H9 (cell line): ENCODE measurements around the gene LCN2. TPM values are rescaled to one million over a fixed set of nuclear protein-coding genes. Genes with fewer than 3 reads are reported as not detected.

Experiments used
- DNase-seq: peaks from one replicate; pipeline ENCODE4 v3.0.0-alpha.2; 2017
- H2AFZ ChIP-seq: one replicate; pipeline ENCODE4 v1.6.1; 2013; ENCODE audit warnings: mild to moderate bottlenecking, low read length, control low read depth, moderate library complexity
- H2AK5ac ChIP-seq: 2 replicates; pipeline ENCODE4 v1.6.1; 2013; ENCODE audit warnings: low read length, control low read depth, mixed read lengths; ENCODE audit not compliant: insufficient read length
- H2BK120ac ChIP-seq: one replicate; pipeline ENCODE4 v1.6.1; 2013; ENCODE audit warnings: low read depth, mild to moderate bottlenecking, low read length, control low read depth, inconsistent platforms; ENCODE audit not compliant: poor library complexity, severe bottlenecking
- H2BK12ac ChIP-seq: 2 replicates; pipeline ENCODE4 v1.6.1; 2013; ENCODE audit warnings: low read length, control low read depth, mixed read lengths, low read depth; ENCODE audit not compliant: insufficient read length
- H2BK15ac ChIP-seq: 2 replicates; pipeline ENCODE4 v1.6.1; 2013; ENCODE audit warnings: low read depth, low read length, control low read depth
- H2BK20ac ChIP-seq: one replicate; pipeline ENCODE4 v1.6.1; 2013; ENCODE audit warnings: low read depth, mild to moderate bottlenecking, low read length, control low read depth, inconsistent platforms; ENCODE audit not compliant: poor library complexity, severe bottlenecking
- H2BK5ac ChIP-seq: 2 replicates; pipeline ENCODE4 v1.6.1; 2013; ENCODE audit warnings: low read length, control low read depth, mixed read lengths; ENCODE audit not compliant: insufficient read length
- H3K14ac ChIP-seq: 2 replicates; pipeline ENCODE4 v1.6.1; 2013; ENCODE audit warnings: low read length, control low read depth; ENCODE audit not compliant: insufficient read depth
- H3K18ac ChIP-seq: 2 replicates; pipeline ENCODE4 v1.6.1; 2013; ENCODE audit warnings: low read depth, mild to moderate bottlenecking, mixed read lengths, low read length, control low read depth; ENCODE audit not compliant: insufficient read length
- H3K23ac ChIP-seq: 2 replicates; pipeline ENCODE4 v1.6.1; 2013; ENCODE audit warnings: low read length, control low read depth, mixed read lengths, low read depth; ENCODE audit not compliant: insufficient read length
- H3K23me2 ChIP-seq: 2 replicates; pipeline ENCODE4 v1.6.1; 2013; ENCODE audit warnings: low read depth, mild to moderate bottlenecking, mixed read lengths, low read length, control low read depth; ENCODE audit not compliant: insufficient read length, poor library complexity, severe bottlenecking
- H3K27ac ChIP-seq: 2 replicates; pipeline ENCODE4 v1.5.1; 2013; ENCODE audit warnings: low read length, control low read depth, mixed read lengths, low read depth; ENCODE audit not compliant: insufficient read length
- H3K27me3 ChIP-seq: 2 replicates; pipeline ENCODE4 v1.6.1; 2013; ENCODE audit warnings: low read length, control low read depth, inconsistent platforms; ENCODE audit not compliant: insufficient read depth
- H3K4ac ChIP-seq: 2 replicates; pipeline ENCODE4 v1.6.1; 2013; ENCODE audit warnings: low read depth, mild to moderate bottlenecking, control low read depth, inconsistent platforms, low read length, moderate library complexity
- H3K4me1 ChIP-seq: 2 replicates; pipeline ENCODE4 v1.6.1; 2013; ENCODE audit warnings: low read length, control low read depth, inconsistent platforms; ENCODE audit not compliant: insufficient read depth
- H3K4me2 ChIP-seq: 2 replicates; pipeline ENCODE4 v1.6.1; 2013; ENCODE audit warnings: low read length, control low read depth, mixed read lengths; ENCODE audit not compliant: insufficient read length, insufficient read depth
- H3K56ac ChIP-seq: 2 replicates; pipeline ENCODE4 v1.6.1; 2013; ENCODE audit warnings: low read depth, mild to moderate bottlenecking, mixed read lengths, low read length, control low read depth; ENCODE audit not compliant: insufficient read length
- H3K79me1 ChIP-seq: 2 replicates; pipeline ENCODE4 v1.6.1; 2013; ENCODE audit warnings: low read depth, mild to moderate bottlenecking, moderate library complexity, low read length, control low read depth, inconsistent platforms; ENCODE audit not compliant: insufficient read depth, poor library complexity, severe bottlenecking
- H3K79me2 ChIP-seq: 2 replicates; pipeline ENCODE4 v1.6.1; 2013; ENCODE audit warnings: low read length, control low read depth, inconsistent platforms; ENCODE audit not compliant: insufficient read depth
- H3K9ac ChIP-seq: 2 replicates; pipeline ENCODE4 v1.6.1; 2013; ENCODE audit warnings: low read length, control low read depth, mixed read lengths; ENCODE audit not compliant: insufficient read length; ENCODE audit errors: extremely low read depth
- H3K9me3 ChIP-seq: one replicate; pipeline ENCODE4 v1.6.1; 2013; ENCODE audit warnings: low read depth, low read length, inconsistent platforms; ENCODE audit not compliant: control insufficient read depth
- H3T11ph ChIP-seq: one replicate; pipeline ENCODE4 v1.6.1; 2013; ENCODE audit warnings: mild to moderate bottlenecking, low read length, control low read depth, inconsistent platforms
- H4K20me1 ChIP-seq: one replicate; pipeline ENCODE4 v1.6.1; 2013; ENCODE audit not compliant: control insufficient read depth, insufficient read length, insufficient read depth
- H4K5ac ChIP-seq: 2 replicates; pipeline ENCODE4 v1.6.1; 2013; ENCODE audit warnings: low read depth, mild to moderate bottlenecking, mixed read lengths, low read length, control low read depth; ENCODE audit not compliant: insufficient read length
- H4K8ac ChIP-seq: replicated peaks from 2 replicates; pipeline ENCODE4 v1.6.1; 2013; ENCODE audit warnings: low read length, control low read depth, mixed read lengths, low read depth; ENCODE audit not compliant: insufficient read length
- H4K91ac ChIP-seq: 2 replicates; pipeline ENCODE4 v1.6.1; 2013; ENCODE audit warnings: low read depth, mild to moderate bottlenecking, moderate library complexity, mixed read lengths, low read length, control low read depth; ENCODE audit not compliant: insufficient read length
- H3K27ac Mint-ChIP-seq, 3 experiments: 2 replicates in 2 of 3; 3 replicates in 1 of 3; pipeline ENCODE4 v1.8.0; 2020 to 2021; ENCODE audit warnings: mixed read lengths in 3 of 3, mild to moderate bottlenecking in 1 of 3, moderate library complexity in 1 of 3
- H3K27me3 Mint-ChIP-seq: 2 replicates; pipeline ENCODE4 v1.8.0; 2021; ENCODE audit warnings: low read depth, mild to moderate bottlenecking, moderate library complexity, mixed read lengths
- H3K36me3 Mint-ChIP-seq, 3 experiments: 2 replicates in 2 of 3; 3 replicates in 1 of 3; pipeline ENCODE4 v1.8.0; 2020 to 2021; ENCODE audit warnings: low read depth in 3 of 3, mixed read lengths in 3 of 3; ENCODE audit not compliant: insufficient read depth in 1 of 3
- H3K4me1 Mint-ChIP-seq, 2 experiments: 2 replicates each; pipeline ENCODE4 v1.8.0; 2020; ENCODE audit warnings: mixed read lengths in 2 of 2
- H3K4me3 Mint-ChIP-seq, 2 experiments: 2 replicates in 1 of 2; 3 replicates in 1 of 2; pipeline ENCODE4 v1.8.0; 2020 to 2021; ENCODE audit warnings: mild to moderate bottlenecking in 2 of 2, mixed read lengths in 2 of 2, moderate library complexity in 1 of 2
- H3K9me3 Mint-ChIP-seq, 2 experiments: 2 replicates in 1 of 2; 3 replicates in 1 of 2; pipeline ENCODE4 v1.8.0; 2020; ENCODE audit warnings: mild to moderate bottlenecking in 2 of 2, mixed read lengths in 2 of 2, moderate library complexity in 1 of 2
- CTCF ChIP-seq: fragments of 200-600 bp; sonication (generic); conservative IDR thresholded peaks from 3 replicates; pipeline ENCODE4 v1.8.0; 2021; ENCODE audit warnings: antibody characterized with exemption, mild to moderate bottlenecking
- WGBS: extraction: QIAGEN DNeasy Blood & Tissue Kit; methylation state at CpG from one replicate; pipeline ENCODE4 v1.1.7; 2013; ENCODE audit warnings: missing lambda C conversion rate, low lambda C conversion rate, mixed read lengths; ENCODE audit not compliant: insufficient read length; ENCODE audit errors: extremely low coverage; 5-methylcytosine and 5-hydroxymethylcytosine counted together
- total RNA-seq: library from RNA; stranded (reverse); gene quantifications from 2 replicates; pipeline ENCODE4 v1.2.1, GENCODE V29; 2021

LCN2 gene
- total RNA-seq, 1 experiment from 2014 or later = not detected

GRCh38 chr9:128125580-128126354, 23.5 kb upstream of the LCN2 start:
- Histone ChIP-seq H3K4me2 (no peak overlapping the region), H4K20me1 (no peaks in the 10 kb centered on the region), H3K79me2 (no peaks in the 10 kb centered on the region), H2BK5ac (no peak overlapping the region), H3K18ac (no peak overlapping the region), H2BK15ac (no peak overlapping the region), H3K14ac (no peak overlapping the region), H2BK20ac (no peak overlapping the region), H3K27ac (no peak overlapping the region), H3K4me1 (no peaks in the 10 kb centered on the region), H3K23ac (no peak overlapping the region), H2AK5ac (no peak overlapping the region), H3K27me3 (0 out of 2 replicates have a peak, but pooled peaks cover 3% of the 10 kb centered on the region), H2AFZ (no peak overlapping the region), H3K4ac (no peak overlapping the region), H4K91ac (no peak overlapping the region), H2BK12ac (no peak overlapping the region), H2BK120ac (no peak overlapping the region), H3K23me2 (peaks cover 12% of the 10 kb centered on the region), H3K56ac (no peak overlapping the region), H3K79me1 (no peaks in the 10 kb centered on the region), H4K5ac (no peak overlapping the region), H3T11ph (no peak overlapping the region), H3K9ac (no peak overlapping the region), H4K8ac (no peak overlapping the region), H3K9me3 (no peaks in the 10 kb centered on the region)
- peaks cover 17% of the 10 kb centered on the region for H3K27me3 Mint-ChIP-seq
- no peak for DNase-seq
- H3K4me3 Mint-ChIP-seq = peak overlapping the region; percentile 84 to 91
- WGBS = no CpG with 5 or more reads among the region's 10 CpGs
- peaks cover 26 to 44% (median 32%) of the 10 kb centered on the region in 3 experiments for H3K36me3 Mint-ChIP-seq
- no peak for TF ChIP-seq CTCF
- no peak overlapping the region for H3K27ac Mint-ChIP-seq
- H3K4me1 Mint-ChIP-seq = peaks cover 13 to 16% of the 10 kb centered on the region in 2 experiments
- peaks cover 9 to 12% of the 10 kb centered on the region in 2 experiments for H3K9me3 Mint-ChIP-seq
